Stomach (tissue), 9 donors: ENCODE measurements around the gene HSD17B12. TPM values are rescaled to one million over a fixed set of nuclear protein-coding genes. Genes with fewer than 3 reads are reported as not detected.

Experiments used
- DNase-seq, 2 donors: peaks; one replicate each; pipeline versions ENCODE4 v3.0.0 to v3.0.0-alpha.2; 2013 to 2019
- H3K27ac ChIP-seq, 5 donors: fragments of 200-600 bp in 4 of 5; sonication (generic) in 4 of 5; one replicate each; pipeline ENCODE4 v1.5.1; 2013 to 2019; ENCODE audit warnings: mild to moderate bottlenecking in 1 of 5, moderate library complexity in 1 of 5
- H3K27me3 ChIP-seq, 3 donors: fragments of 200-600 bp; sonication (generic); one replicate each; pipeline ENCODE4 v1.5.1; 2017 to 2019; ENCODE audit warnings: mixed run types in 1 of 3
- H3K36me3 ChIP-seq, 4 donors: fragments of 200-600 bp; sonication (generic); 1 replicate in 3 of 4; 2 replicates in 1 of 4; pipeline ENCODE4 v1.5.1; 2016 to 2019
- H3K4me1 ChIP-seq, 4 donors: fragments of 200-600 bp; sonication (generic); one replicate each; pipeline ENCODE4 v1.5.1; 2016 to 2019
- H3K4me3 ChIP-seq, 4 donors: fragments of 200-600 bp; sonication (generic) in 3 of 4; one replicate each; pipeline ENCODE4 v1.5.1; 2016 to 2019; ENCODE audit warnings: mild to moderate bottlenecking in 1 of 4
- H3K9me3 ChIP-seq, 4 donors: fragments of 200-600 bp; sonication (generic); one replicate each; pipeline ENCODE4 v1.5.1; 2016 to 2019
- EP300 ChIP-seq: sonication (generic); formaldehyde crosslinking; IDR thresholded peaks from one replicate; pipeline ENCODE4 v1.6.1; 2017; ENCODE audit warnings: antibody characterized with exemption
- POLR2A ChIP-seq, 4 donors: fragments of 450-650 bp; IDR thresholded peaks; one replicate each; pipeline ENCODE4 v1.6.1; 2016; ENCODE audit warnings: antibody characterized with exemption in 4 of 4, control low read depth in 2 of 4, mild to moderate bottlenecking in 1 of 4, moderate library complexity in 1 of 4
- POLR2AphosphoS5 ChIP-seq, 3 donors: sonication (generic); formaldehyde crosslinking; IDR thresholded peaks; one replicate each; pipeline ENCODE4 v1.6.1; 2016; ENCODE audit warnings: antibody characterized with exemption in 3 of 3
- WGBS, 5 donors: extraction: QIAGEN DNeasy Blood & Tissue Kit in 3 of 5; methylation state at CpG; one replicate each; pipeline versions ENCODE4 v1.1.5 to v1.1.7; 2013 to 2018; 5-methylcytosine and 5-hydroxymethylcytosine counted together
- intact Hi-C: fragments of 100-400 bp; cut with DNase I; formaldehyde crosslinking; loops from one replicate; pipeline ENCODE4 v1.15.1; 2023; ENCODE audit warnings: low total_unique reads
- polyA plus RNA-seq, 3 donors: library from polyadenylated mRNA; stranded (reverse); fragments of 200-250 nt; gene quantifications; one replicate each; pipeline ENCODE4 v1.2.3, GENCODE V29; 2013
- total RNA-seq, 5 donors: library from RNA; depleted of rRNA; stranded (reverse); fragments of >200 nt; gene quantifications; one replicate each; pipeline versions ENCODE4 v1.1.0 to v1.2.3, GENCODE V29; 2014 to 2016
- TF ChIP-seq, protein P1 (sequence below), 7 experiments: fragments of 450-650 bp in 4 of 7; fragments of 200-600 bp in 3 of 7; sonication (generic) in 3 of 7; IDR thresholded peaks; one replicate each; pipeline ENCODE4 v1.5.1; 2016 to 2019; ENCODE audit warnings: antibody characterized with exemption in 7 of 7, control low read depth in 2 of 7, mild to moderate bottlenecking in 1 of 7
- donor health status: healthy with polysubstance abuse.
- donor health status: Bipolar disorder and iron deficiency.
- donor health status: healthy.

Gene HSD17B12
- total and polyA plus RNA-seq, 8 donors = 25.8 to 169 (median 52.4) TPM

GRCh38 chr11:43842021-43842420 lies 161.5 kb downstream of the HSD17B12 start:
- Histone ChIP-seq H3K27me3 (no peaks in the 10 kb centered on the region), H3K36me3 (peaks cover 0 to 36% (median 22%) of the 10 kb centered on the region in 4 donors), H3K9me3 (no peaks in the 10 kb centered on the region), H3K4me1 (no peaks in the 10 kb centered on the region), H3K4me3 (no peak overlapping the region), H3K27ac (no peak overlapping the region)
- TF ChIP-seq, protein P1, sequence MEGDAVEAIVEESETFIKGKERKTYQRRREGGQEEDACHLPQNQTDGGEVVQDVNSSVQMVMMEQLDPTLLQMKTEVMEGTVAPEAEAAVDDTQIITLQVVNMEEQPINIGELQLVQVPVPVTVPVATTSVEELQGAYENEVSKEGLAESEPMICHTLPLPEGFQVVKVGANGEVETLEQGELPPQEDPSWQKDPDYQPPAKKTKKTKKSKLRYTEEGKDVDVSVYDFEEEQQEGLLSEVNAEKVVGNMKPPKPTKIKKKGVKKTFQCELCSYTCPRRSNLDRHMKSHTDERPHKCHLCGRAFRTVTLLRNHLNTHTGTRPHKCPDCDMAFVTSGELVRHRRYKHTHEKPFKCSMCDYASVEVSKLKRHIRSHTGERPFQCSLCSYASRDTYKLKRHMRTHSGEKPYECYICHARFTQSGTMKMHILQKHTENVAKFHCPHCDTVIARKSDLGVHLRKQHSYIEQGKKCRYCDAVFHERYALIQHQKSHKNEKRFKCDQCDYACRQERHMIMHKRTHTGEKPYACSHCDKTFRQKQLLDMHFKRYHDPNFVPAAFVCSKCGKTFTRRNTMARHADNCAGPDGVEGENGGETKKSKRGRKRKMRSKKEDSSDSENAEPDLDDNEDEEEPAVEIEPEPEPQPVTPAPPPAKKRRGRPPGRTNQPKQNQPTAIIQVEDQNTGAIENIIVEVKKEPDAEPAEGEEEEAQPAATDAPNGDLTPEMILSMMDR (IDR thresholded peaks at IDR 0.05) = no peak
- TF ChIP-seq POLR2AphosphoS5 (IDR thresholded peaks at IDR 0.05) (no peak), POLR2A (IDR thresholded peaks at IDR 0.05) (no peak), EP300 (no peak)
- intact Hi-C loops = no loop called here
- WGBS, 5 donors = 76 to 85% (median 83%) methylated on average over 1 of the region's 1 CpG
- no peak for DNase-seq

DNA sequence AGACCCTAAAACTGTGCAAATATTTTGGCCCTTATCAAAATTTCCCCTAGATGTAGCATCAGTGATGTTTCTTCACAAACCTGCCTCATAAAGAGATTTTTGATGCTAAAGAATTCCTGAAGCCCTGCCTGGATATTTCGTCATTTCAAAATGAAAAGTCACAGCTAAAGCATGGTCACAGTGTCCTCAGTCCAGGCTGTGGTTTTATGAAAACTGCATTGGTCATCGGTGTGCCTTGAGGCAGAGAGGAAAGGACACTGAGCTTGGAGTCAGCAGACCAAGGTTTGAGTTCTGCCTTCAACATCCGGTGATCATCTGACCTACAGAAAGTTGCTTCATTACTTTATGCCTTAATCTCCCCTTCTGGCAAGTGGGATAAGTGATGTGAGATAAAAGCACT lies 165.3 kb downstream of the HSD17B12 start:
- Histone ChIP-seq H3K9me3 (no peaks in the 10 kb centered on the region), H3K4me3 (no peak overlapping the region), H3K4me1 (no peaks in the 10 kb centered on the region), H3K36me3 (peaks cover 0 to 13% (median 4%) of the 10 kb centered on the region in 4 donors), H3K27me3 (no peaks in the 10 kb centered on the region), H3K27ac (no peak overlapping the region)
- no peak for TF ChIP-seq EP300
- TF ChIP-seq POLR2A (IDR thresholded peaks at IDR 0.05) = no peak
- TF ChIP-seq POLR2AphosphoS5 (IDR thresholded peaks at IDR 0.05) = no peak
- TF ChIP-seq, protein P1 (IDR thresholded peaks at IDR 0.05) = no peak
- WGBS, 5 donors = 91 to 98% (median 96%) methylated on average over 3 of the region's 3 CpGs
- no peak for DNase-seq
- intact Hi-C loops = no loop called here

- Histone ChIP-seq H3K27me3 (no peaks in the 10 kb centered on the region), H3K4me1 (no peaks in the 10 kb centered on the region), H3K27ac (no peak overlapping the region), H3K4me3 (no peak overlapping the region), H3K36me3 (peaks cover 0 to 34% (median 28%) of the 10 kb centered on the region in 4 donors), H3K9me3 (no peaks in the 10 kb centered on the region)
- DNase-seq = peak; percentile 62 to 86
- intact Hi-C loops = no loop called here
- WGBS, 5 donors = 23 to 30% (median 25%) methylated on average over 4 of the region's 4 CpGs
- TF ChIP-seq POLR2A (IDR thresholded peaks at IDR 0.05) = no peak
- TF ChIP-seq, protein P1 (IDR thresholded peaks at IDR 0.05) = peak in 5 of 7 experiments; percentile 55 to 72 (median 65)
- no peak for TF ChIP-seq POLR2AphosphoS5 (IDR thresholded peaks at IDR 0.05)
- TF ChIP-seq EP300 = no peak
Observed at GRCh38 chr11:43852057-43852636, 171.6 kb downstream of the HSD17B12 start.

DNA sequence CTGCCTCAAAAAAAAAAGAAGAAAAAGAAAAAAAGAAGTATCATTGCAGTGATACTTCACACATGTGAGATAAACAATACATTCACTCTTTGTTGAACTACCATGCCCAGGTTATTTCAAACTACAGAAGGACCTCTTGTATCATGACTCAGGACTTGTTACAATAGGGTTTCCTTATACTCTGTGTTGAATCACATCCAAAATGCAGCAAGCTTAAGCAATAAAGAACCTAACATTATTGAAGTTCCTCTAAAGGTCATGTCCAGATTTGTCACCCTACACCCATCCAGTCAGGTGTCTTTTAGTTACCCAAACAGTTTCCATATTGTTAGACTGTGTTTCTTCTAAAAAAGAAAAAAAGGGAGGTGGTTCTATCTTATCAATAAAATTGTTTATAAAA lies 173.2 kb downstream of the HSD17B12 start:
- no peak for TF ChIP-seq POLR2A (IDR thresholded peaks at IDR 0.05)
- TF ChIP-seq, protein P1 (IDR thresholded peaks at IDR 0.05) = no peak
- no peak for TF ChIP-seq POLR2AphosphoS5 (IDR thresholded peaks at IDR 0.05)
- no peak for TF ChIP-seq EP300
- Histone ChIP-seq H3K27ac (no peak overlapping the region), H3K9me3 (no peaks in the 10 kb centered on the region), H3K36me3 (peaks cover 0 to 37% (median 30%) of the 10 kb centered on the region in 4 donors), H3K4me3 (no peak overlapping the region), H3K4me1 (no peaks in the 10 kb centered on the region), H3K27me3 (no peaks in the 10 kb centered on the region)
- intact Hi-C loops = no loop called here
- no peak for DNase-seq
